GM21723 (cell line): ENCODE measurements around the gene MARK3.
"Not testable (repeated sequence)": the region's sequence is repeated elsewhere in the genome, so short reads cannot be mapped to it uniquely, and the experiment has no call there.

ENCODE experiments used
- ATAC-seq: cut with Tn5 transposase; IDR thresholded peaks from one replicate; pipeline ENCODE4 v1.9.1; 2021; ENCODE audit warnings: mild to moderate bottlenecking, moderate library complexity; ENCODE audit not compliant: unreplicated experiment

Gene MARK3

GRCh38 chr14:103522649-103523574 is 137.7 kb downstream of the MARK3 start, which contains the start of gene CKB:
Gene CKB (minus strand): TSS chr14:103522830. CDS start chr14:103522493, 337 bp downstream.
- no peak for ATAC-seq

- no peak for ATAC-seq
Observed at GRCh38 chr14:103523575-103523954, 138.3 kb downstream of the MARK3 start.

DNA sequence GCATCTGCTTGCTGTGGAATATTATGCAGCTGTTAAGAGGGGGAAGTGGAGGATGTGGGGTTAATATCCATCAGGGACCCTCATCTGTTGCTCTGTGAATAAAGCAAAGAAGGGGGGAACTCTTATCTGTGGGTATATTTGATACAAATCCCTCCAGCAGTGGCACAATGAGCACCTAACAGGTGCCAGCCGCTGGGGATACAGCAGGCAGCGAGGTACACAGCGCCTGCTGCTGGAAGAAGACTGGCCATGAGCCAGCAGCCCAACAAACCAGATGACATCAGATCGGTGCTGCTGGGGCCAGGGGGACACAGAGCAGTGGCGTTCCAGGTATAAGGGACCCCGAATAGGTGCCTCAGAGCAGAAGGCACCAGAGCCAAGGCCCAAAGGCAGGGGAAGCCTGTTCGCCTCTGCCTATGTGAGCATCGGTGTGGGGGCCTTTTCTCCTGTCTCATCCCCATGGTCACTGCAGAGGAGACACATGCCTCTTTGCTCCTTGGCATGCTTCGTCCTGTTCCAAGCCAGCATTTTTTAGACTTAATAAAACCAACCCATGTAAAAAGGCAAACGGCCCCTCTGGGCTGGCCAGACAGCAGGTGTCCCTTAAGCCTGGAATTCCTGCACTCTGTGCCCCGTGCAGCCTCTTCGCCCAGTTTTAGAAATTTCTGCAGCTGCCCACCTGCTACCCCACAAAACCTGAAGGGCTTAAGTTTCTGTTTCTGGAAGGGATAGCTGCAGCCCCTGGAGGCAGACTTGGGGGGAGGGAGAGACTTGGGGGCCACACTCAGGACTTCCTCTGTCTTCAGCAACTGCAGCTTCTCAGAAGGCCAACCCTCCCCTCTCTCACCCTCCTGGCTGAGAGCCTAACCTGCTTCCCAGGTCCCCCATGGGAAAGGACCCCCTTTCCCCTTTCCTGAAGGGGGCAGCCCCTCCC is 139.1 kb downstream of the MARK3 start:
- no peak for ATAC-seq

DNA sequence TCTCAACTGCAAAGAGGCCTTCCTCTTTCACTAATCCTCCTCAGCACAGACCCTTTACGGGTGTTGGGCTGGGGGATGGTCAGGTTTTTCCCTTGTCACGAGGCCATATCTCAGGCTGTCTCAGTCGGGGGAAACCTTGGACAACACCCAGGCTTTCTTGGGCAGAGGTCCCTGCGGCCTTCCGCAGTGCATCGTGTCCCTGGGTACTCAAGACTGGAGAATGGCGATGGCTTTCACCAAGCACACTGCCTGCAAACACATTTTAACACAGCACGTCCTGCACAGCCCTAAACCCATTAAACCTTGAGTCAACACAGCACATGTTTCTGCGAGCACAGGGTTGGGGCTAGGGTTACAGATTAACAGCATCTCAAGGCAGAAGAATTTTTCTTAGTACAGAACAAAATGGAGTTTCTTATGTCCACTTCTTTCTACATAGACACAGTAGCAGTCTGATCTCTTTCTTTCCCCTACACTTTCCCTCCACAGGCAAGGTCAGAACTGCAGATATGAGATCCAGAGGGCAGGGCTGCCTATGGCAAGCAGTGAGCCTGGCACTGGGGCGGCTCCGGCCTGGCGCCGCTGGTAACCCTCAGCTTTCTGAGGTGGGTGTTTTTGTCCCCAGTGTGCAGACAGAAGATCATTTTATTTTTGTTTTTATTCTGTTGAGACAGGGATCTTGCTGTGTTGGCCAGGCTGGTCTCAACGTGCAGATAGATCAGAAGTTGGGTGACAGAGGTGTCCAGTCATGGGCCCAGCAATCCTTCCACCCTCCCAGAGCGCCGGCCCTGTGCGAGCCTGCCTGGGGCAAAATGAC is 140.4 kb downstream of the MARK3 start:
- ATAC-seq = not testable (repeated sequence)

DNA sequence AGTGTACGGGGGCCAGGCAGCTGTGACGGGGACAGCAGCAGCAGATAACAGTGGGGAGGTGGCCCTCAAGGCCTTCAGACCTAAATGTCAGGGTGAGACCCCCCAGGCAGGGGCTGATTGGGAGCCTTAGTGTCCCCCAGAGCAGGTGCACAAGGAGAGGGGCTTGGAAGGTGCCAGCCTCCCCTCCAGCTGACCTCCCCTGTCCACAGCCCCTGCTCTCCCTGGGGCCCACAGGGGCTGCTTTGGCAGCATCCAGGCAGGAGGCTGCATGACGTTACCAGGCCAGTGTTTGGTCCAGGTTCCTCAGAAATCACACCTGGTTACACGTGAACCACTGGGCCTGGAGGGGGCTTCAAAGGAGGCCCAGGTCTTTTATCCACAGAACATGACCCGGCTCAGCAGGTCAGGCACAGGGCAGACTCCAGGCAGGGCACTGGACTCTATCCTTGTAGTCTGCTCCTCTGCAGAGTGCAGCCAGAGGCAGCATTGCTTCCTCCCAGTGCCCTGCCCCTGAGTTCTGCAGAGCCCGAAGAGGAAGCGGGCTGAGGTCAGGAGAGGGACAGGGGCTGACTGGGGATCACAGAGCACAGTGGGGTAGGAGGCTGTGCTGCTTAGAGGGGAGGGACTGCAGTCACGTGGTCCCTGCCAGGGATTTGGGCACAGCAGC is 141.2 kb downstream of the MARK3 start:
- no peak for ATAC-seq

DNA sequence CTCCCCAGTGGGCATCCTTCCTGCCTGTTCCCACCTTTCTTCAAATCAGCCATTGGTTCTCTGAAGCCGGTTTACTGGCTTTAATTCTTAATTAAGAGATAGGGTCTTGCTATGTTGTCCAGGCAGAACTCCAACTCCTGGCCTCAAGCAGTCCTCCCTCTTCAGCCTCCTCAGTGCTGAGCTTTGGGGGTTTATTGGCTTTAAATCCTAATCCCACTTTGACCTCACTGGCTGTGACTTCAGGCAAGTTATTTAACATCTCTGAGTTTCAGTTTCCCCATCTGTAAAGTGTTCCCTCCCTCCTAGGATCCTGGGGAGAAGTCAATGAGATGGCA is 141.7 kb downstream of the MARK3 start:
- no peak for ATAC-seq

DNA sequence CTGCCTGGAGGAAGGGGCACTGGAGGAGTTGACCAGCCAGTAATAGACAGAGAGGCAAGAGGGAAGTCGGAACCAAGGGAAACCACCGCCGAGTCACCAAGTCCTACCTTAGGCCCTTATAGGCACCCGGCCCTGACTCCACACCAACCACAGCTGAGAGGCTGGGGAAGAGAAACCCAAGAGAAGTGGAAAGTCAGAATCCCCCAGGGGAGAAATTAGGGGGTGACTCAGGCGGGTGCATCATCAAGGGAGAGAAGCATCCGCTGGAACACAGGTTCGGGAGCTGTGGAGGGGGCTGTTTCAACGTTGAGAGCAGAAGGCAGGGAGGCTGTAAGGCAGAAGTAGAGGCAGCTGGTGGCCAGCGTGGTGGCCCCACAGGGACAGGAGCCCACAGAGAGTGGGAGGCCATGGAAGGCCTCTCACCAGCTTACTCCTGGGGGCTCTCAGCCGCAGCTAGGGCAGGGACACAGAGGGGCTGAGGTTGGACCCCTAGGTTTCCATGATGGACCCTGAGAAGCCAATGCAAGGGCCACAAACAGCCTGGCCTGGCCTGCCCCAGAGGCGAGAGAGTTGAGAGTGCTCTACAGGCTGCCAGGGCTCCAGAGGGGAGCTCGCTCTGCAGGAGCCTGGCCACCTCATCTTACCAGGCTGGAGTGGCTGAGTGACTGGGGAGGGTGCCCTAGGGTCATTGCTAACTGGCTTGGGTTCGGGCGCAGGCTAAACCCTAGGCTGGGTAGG is 142.4 kb downstream of the MARK3 start:
- peak; percentile 41 for ATAC-seq

GRCh38 chr14:103528146-103528586 is 143.0 kb downstream of the MARK3 start:
- no peak for ATAC-seq

DNA sequence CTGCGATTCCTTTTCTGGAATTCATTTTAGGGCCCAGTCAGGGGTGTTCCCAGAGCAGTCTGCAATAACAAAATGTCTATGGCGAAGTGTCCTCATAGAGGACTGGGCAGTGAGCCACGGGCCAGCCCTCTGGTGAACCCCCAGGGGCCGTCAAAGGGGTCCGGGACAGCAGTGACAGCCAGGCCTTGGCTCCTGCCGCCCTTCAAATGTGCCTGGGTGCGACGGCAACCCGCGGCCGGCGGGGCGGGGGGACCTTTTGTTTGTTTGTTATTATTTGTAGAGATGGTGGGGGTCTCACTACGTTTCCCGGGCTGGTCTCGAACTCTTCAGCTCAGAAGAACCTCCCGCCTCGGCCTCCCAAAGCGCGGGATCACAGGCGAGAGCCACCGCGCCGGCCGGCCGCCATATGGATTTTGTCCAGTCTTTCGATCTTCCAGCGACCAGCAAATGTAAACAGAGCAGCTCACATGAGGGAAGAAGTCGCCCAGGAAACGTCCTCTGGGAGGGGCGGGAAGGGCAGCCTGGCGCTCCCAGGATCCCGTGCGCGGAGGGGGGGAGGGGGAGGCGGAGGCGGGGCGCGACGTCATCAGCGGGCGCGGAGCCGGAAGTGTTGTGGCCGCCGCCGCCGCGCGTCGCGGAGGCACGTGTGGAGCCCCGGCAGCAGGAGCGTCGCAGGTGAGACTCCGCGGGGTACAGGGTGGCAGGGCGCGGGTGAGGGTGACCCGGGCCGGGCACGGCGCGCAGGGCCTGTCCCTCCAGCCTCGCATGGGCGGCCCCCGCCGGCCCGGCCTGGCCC is 143.6 kb downstream of the MARK3 start, which contains the start of gene TRMT61A:
Gene TRMT61A, plus strand, starts transcription at position 610 of the 796 bp plus-strand sequence. CDS start 783 bp downstream, outside the sequence.
- peak; percentile 37 for ATAC-seq

- ATAC-seq = peak; percentile 3
Observed at GRCh38 chr14:103529383-103530365, 144.5 kb downstream of the MARK3 start.

DNA sequence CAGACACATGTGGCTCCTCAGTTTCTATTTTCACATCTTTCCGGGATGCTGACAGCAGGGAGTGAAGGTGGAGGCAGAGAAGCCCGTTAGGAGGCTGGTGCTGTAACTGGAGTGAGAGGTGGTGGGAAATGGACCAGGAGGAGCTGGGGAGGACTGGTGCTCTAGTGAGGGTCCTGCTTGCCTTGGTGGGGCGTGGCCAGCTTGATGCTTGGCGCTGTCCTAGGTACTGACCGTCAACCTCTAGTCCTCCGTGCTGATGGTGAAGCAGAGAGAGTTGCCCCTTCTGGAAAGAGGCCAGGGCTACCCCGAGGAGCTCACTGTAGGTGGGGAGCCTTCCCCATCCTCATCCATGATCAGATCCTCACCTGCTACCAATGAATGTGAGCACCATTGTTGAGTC is 145.2 kb downstream of the MARK3 start:
- no peak for ATAC-seq

DNA sequence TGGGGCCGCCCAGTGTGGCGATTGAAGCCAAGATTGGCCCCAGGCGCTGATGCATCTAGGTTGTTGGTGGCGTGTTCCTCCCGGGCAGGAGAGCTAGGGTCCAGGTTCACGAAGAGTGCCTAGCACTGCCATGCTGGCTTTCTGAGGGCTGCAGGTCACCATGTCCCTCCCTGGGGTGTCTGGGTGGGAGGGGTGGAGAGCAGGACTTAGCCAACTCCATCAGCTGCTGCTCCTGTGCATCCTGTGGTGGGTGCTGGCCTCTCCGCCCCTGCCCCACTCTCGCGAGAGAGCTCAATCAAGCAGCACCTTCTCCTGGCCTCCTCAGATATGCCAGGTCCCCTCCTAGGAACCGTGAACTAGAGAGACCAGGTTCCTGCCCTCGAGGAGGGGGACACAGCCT is 145.6 kb downstream of the MARK3 start:
- ATAC-seq = no peak

DNA sequence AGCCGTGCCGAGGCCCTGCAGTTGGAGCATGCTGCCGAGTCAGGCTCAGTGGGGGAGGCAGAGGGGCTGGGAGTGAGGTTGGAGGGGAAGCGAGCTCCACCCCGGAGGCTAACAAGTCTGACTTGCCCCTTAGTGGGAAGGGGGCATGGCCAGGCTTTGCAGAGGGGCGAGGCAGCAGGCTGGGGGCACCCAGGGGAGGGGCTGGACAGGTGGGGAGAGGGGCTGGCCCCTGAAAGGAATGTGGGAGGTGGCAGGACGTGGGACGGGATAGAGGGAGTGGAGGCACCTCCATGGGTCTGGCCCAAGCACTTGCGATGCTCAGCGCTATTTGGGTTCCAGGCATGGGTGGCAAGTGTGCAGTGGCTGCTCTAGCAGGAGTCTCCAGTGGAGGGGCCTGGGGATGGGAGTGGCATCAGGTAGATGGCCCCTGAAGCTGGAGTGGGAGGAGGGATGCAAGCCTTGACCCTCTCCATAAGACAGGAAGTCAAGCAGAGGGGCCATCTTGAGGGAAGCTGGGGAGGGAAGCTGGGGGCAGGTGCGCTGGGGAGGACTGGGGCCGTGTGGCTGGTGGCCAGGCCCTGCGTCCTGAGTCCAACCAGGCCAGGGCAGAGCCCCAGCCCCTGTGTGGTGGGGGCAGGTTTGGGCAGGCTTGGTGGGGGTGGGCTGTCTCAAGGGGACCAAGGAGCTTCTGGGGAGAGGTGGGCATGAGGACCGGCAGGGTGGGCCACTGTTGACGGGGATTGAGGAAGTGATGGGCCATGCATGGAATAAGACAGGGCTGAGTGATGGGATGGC is 146.4 kb downstream of the MARK3 start:
- ATAC-seq = no peak

DNA sequence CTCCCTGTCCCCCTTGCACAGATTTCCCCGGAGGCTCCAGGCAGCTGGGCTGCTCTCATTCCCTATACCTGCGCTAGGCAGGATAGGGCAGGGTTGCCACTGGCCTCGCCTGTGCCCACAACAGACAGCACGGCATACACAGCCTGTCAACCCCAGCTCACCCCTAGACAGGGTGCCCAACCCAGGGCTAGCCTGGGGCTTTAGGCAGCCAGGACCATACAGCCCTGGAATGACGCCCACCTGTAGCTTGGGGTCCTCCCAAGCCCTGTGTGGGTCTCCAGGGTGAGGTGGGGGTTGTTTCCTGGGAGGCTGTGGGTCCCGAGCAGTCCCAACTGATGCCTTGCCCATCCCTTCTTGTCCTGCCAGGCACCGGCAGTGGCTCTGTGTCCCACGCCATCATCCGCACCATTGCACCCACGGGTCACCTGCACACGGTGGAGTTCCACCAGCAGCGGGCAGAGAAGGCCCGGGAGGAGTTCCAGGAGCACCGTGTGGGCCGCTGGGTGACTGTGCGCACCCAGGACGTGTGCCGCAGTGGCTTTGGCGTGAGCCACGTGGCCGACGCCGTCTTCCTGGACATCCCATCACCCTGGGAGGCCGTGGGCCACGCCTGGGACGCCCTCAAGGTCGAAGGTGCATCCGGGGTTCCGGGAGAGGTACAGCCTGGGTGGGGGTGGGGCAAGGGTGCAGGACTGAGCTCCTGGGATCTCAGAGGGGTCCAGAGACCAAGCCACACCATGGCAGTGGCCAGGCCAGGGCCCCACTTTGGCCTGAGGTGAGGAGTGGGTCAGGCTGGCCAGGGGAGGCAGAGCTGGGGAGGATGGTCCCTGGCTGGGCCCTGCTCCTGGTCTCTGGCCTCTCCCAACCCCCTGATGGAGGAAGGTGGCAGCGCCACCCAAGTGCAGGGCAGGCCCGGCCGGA is 147.3 kb downstream of the MARK3 start:
- no peak for ATAC-seq

GRCh38 chr14:103533137-103533998 is 148.2 kb downstream of the MARK3 start:
- no peak for ATAC-seq
